Measurements from ENCODE around the gene MISP3.

Gene MISP3

DNA sequence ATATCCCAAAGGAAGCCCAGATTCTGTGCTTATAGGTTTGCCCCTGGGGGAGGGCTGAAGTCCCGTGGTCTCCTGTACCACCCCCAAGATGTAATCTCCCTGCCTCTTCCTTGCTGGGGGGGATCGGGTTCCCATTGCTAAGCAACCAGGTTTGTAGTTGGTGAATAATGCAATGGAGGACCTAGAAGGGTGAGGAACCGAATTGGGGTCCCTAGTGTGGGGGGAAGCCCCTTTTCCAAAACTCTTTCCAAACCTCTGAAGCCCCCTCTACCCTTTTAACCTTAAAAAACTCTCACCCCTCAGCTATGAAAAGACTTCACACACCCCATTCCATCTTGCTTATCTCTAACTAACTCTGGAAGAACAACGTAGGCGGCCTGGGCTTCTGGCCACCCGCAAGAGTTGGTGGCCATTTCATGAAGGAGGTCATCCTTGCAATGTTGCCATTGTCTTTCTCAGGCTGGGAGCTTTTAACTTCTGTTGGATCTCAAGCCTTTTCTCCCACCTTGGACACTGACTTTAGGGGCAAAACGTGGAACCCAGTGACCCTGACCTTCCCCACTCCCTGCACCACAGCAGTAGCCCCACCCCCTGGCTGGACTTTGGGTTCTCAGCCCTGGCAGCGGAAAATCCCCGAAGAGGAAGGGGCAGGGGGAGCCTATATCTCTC, 11.4 kb upstream of the MISP3 start:
- TF ChIP-seq ZFX (IDR thresholded peaks at IDR 0.05) = no peak
- TF ChIP-seq, protein P1, sequence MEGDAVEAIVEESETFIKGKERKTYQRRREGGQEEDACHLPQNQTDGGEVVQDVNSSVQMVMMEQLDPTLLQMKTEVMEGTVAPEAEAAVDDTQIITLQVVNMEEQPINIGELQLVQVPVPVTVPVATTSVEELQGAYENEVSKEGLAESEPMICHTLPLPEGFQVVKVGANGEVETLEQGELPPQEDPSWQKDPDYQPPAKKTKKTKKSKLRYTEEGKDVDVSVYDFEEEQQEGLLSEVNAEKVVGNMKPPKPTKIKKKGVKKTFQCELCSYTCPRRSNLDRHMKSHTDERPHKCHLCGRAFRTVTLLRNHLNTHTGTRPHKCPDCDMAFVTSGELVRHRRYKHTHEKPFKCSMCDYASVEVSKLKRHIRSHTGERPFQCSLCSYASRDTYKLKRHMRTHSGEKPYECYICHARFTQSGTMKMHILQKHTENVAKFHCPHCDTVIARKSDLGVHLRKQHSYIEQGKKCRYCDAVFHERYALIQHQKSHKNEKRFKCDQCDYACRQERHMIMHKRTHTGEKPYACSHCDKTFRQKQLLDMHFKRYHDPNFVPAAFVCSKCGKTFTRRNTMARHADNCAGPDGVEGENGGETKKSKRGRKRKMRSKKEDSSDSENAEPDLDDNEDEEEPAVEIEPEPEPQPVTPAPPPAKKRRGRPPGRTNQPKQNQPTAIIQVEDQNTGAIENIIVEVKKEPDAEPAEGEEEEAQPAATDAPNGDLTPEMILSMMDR (conservative IDR thresholded peaks at IDR 0.05) = no peak
- no peak overlapping the region for H3K27ac ChIP-seq

DNA sequence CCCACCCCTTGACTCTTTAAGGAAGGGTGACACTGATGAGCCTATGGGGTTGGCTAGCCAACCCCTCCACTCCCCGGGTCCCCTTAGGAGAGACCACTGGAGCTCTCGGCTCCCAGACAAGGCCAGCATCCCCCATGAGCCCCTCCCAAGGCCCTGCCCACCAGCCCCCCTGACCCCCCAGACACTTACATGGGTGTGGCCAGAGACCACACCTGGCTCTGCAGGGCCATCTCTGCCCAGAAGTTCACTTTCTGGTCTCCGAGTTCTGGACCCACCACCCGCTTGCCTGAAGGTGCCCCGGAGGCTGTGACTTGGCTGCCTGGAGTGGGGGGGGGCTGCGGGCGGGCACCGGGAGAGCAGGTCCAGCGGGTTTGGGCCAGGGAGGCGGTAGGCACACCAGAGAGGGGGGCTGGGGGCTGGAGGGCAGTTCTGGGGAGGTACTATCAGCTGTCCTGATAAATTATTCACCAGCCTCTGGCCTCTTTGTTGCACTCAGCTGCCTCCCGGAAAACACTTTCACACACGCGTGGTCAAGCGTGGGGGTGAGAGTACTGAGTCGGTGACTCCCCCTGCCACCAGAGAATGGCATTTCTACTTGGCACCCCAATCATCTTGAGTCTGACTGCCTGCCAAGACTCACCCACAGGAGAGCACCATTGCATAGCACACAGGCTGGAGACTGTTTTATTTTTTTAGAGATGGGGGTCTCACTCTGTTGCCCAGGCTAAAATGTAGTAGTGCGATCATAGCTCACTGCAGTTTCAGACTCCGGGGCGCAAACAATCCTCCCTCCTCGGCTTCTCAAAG, 10.6 kb upstream of the MISP3 start, which contains the start of gene PALM3:
Gene PALM3 (minus strand): TSS at position 326 of the 807 bp plus-strand sequence. CDS start 96 bp downstream, at position 230.
- no peak within 1 kb of the TSS for H3K27ac ChIP-seq
- TF ChIP-seq, protein P1 (conservative IDR thresholded peaks at IDR 0.05) = no peak
- TF ChIP-seq ZFX (IDR thresholded peaks at IDR 0.05) = no peak

DNA sequence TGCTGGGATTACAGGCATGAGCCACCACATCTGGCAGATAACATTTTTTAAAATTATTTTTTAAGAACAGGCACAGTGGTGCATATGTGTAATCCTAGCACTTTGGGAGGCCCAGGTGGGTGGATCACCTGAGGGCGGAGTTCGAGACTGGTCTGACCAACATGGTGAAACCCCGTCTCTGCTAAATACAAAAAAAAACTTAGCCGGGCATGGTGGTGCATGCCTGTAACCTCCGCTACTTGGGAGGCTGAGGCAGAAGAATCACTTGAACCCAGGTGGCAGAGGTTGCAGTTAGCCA, 10.1 kb upstream of the MISP3 start:
- TF ChIP-seq, protein P1 (conservative IDR thresholded peaks at IDR 0.05) = no peak
- TF ChIP-seq ZFX (IDR thresholded peaks at IDR 0.05) = no peak
- no peak overlapping the region for H3K27ac ChIP-seq

DNA sequence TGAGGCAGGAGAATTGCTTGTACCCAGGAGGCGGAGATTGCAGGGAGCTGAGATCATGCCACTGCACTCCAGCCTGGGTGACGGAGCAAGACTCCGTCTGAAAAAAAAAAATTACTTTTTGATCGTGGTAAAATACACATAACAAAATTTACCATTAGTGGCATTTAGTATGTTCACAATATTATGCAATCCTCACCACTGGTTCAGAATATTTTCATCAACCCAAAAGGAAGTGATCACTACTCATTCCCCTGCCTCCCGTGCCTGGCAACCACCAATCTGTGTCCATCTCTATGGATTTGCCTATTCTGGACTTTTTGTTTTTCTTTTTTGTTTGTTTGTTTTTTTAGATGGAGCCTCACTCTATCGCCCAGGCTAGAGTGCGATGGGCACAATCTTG, 9.5 kb upstream of the MISP3 start:
- H3K27ac ChIP-seq = no peak overlapping the region
- TF ChIP-seq, protein P1 (conservative IDR thresholded peaks at IDR 0.05) = no peak
- TF ChIP-seq ZFX (IDR thresholded peaks at IDR 0.05) = no peak

DNA sequence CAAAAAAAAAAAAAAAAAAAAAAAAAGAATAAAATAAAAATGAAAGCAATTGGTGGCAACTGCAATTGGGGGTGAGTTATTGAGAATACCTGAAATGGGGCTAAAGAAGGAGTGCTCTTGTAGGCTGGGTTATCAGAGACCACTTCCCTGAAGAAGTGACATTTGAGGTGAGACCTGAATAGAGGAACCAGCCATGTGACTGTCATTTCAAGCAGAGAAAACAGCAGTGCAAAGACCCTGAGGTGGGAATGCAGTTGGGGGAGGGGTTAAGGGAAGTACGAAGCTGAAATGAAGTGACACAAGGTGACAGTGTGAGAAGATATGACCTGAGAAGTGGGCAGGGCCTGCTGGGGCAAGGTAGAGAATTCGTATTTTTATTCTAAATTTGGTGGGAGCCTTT, 6.5 kb upstream of the MISP3 start:
- no peak overlapping the region for H3K27ac ChIP-seq
- TF ChIP-seq ZFX (IDR thresholded peaks at IDR 0.05) = no peak
- TF ChIP-seq, protein P1 (conservative IDR thresholded peaks at IDR 0.05) = no peak

DNA sequence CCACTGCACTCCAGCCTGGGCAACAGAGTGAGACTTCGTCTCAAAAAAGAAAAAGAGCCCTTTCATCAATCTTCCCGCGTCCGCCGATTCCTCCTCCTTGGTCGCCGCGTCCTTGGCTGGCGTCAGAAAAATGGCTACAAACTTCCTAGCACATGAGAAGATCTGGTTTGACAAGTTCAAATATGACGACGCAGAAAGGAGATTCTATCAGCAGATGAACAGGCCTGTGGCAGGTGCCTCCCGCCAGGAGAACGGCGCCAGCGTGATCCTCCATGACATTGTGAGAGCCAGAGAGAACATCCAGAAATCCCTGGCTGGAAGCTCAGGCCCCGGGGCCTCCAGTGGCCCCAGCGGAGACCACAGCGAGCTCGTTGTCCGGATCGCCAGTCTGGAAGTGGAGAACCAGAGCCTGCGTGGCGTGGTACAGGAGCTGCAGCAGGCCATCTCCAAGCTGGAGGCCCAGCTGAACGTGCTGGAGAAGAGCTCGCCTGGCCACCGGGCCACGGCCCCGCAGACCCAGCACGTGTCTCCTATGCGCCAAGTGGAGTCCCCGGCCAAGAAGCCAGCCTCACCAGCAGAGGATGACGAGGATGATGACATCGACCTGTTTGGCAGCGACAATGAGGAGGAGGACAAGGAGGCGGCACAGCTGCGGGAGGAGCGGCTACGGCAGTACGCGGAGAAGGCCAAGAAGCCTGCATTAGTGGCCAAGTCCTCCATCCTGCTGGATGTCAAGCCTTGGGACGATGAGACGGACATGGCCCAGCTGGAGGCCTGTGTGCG, 2.1 kb upstream of the MISP3 start:
- H3K27ac ChIP-seq = no peak overlapping the region
- TF ChIP-seq, protein P1 (conservative IDR thresholded peaks at IDR 0.05) = no peak
- no peak for TF ChIP-seq ZFX (IDR thresholded peaks at IDR 0.05)
